ENCODE data around the gene TMEM271. TPM values are rescaled to one million over a fixed set of nuclear protein-coding genes. Genes with fewer than 3 reads are reported as not detected.

The TMEM271 gene
- total RNA-seq, 4 donors from 2014 or later, result not detected

- Histone ChIP-seq H3K4me1 (no peaks in the 10 kb centered on the region), H3K27me3 (no peaks in the 10 kb centered on the region), H3K36me3 (no peaks in the 10 kb centered on the region), H3K27ac (no peak overlapping the region), H3K4me3 (no peak overlapping the region), H3K9me3 (no peaks in the 10 kb centered on the region)
- intact Hi-C loops (cut with DNase I; ENCODE audit: low total_unique reads), result no loop called here
- TF ChIP-seq POLR2A (IDR thresholded peaks at IDR 0.05), result no peak
- no peak for TF ChIP-seq CTCF (IDR thresholded peaks at IDR 0.05)
- DNase-seq, result no peak
These were observed 30.5 kb downstream of the TMEM271 start for GRCh38 chr4:545612-546011.

GRCh38 chr4:544386-545105, 31.5 kb downstream of the TMEM271 start:
- DNase-seq, result no peak
- H3K27ac ChIP-seq, result no peak overlapping the region
- TF ChIP-seq CTCF (IDR thresholded peaks at IDR 0.05), result no peak
- no peak for TF ChIP-seq POLR2A (IDR thresholded peaks at IDR 0.05)
- H3K36me3 ChIP-seq, result no peaks in the 10 kb centered on the region
- H3K9me3 ChIP-seq, result no peaks in the 10 kb centered on the region
- no peak overlapping the region for H3K4me3 ChIP-seq
- intact Hi-C loops (cut with DNase I; ENCODE audit: low total_unique reads), result no loop called here
- H3K4me1 ChIP-seq, result no peaks in the 10 kb centered on the region
- no peaks in the 10 kb centered on the region for H3K27me3 ChIP-seq

GRCh38 chr4:541271-541670, 34.8 kb downstream of the TMEM271 start:
- Histone ChIP-seq H3K4me3 (no peak overlapping the region), H3K9me3 (no peaks in the 10 kb centered on the region), H3K36me3 (no peaks in the 10 kb centered on the region), H3K27me3 (no peaks in the 10 kb centered on the region), H3K4me1 (no peaks in the 10 kb centered on the region), H3K27ac (no peak overlapping the region)
- intact Hi-C loops (cut with DNase I; ENCODE audit: low total_unique reads), result no loop called here
- TF ChIP-seq POLR2A (IDR thresholded peaks at IDR 0.05) (no peak), CTCF (IDR thresholded peaks at IDR 0.05) (no peak)
- DNase-seq, result no peak

GRCh38 chr4:538542-539142, 37.5 kb downstream of the TMEM271 start:
- DNase-seq, result no peak

More at GRCh38 chr4:538542-539142, 37.5 kb downstream of the TMEM271 start:
- no peak for TF ChIP-seq POLR2A (IDR thresholded peaks at IDR 0.05)
- no peak for TF ChIP-seq CTCF (IDR thresholded peaks at IDR 0.05)
- H3K27me3 ChIP-seq, result no peaks in the 10 kb centered on the region
- H3K4me1 ChIP-seq, result no peaks in the 10 kb centered on the region
- no peaks in the 10 kb centered on the region for H3K36me3 ChIP-seq
- no peak overlapping the region for H3K27ac ChIP-seq
- H3K9me3 ChIP-seq, result no peaks in the 10 kb centered on the region
- intact Hi-C loops (cut with DNase I; ENCODE audit: low total_unique reads), result no loop called here
- no peak overlapping the region for H3K4me3 ChIP-seq

Data from uterus (tissue), 4 donors.